Neural progenitor cell (in vitro differentiated cells): Measurements from ENCODE around the gene AANAT. TPM values are rescaled to one million over a fixed set of nuclear protein-coding genes. Genes with fewer than 3 reads are reported as not detected.
A peak's percentile ranks its signal among the peaks of the same experiment; 100 is the strongest.

Source experiments
- DNase-seq: peaks from one replicate; pipeline ENCODE4 v3.0.0-alpha.2; 2016; ENCODE audit warnings: low spot score
- H2AFZ ChIP-seq: fragments of 200-600 bp; sonication (generic); replicated peaks from 2 replicates; pipeline ENCODE4 v1.6.1; 2016; ENCODE audit warnings: antibody characterized with exemption
- H3F3A ChIP-seq: fragments of 200-600 bp; sonication (generic); 2 replicates; pipeline ENCODE4 v1.6.1; 2016; ENCODE audit warnings: antibody characterized with exemption, low read depth
- H3K27ac ChIP-seq: fragments of 200-600 bp; sonication (generic); 2 replicates; pipeline ENCODE4 v1.5.1; 2016; ENCODE audit warnings: mild to moderate bottlenecking
- H3K27me3 ChIP-seq: fragments of 200-600 bp; sonication (generic); 2 replicates; pipeline ENCODE4 v1.6.1; 2016; ENCODE audit warnings: mild to moderate bottlenecking, moderate library complexity
- H3K36me3 ChIP-seq: fragments of 200-600 bp; sonication (generic); 2 replicates; pipeline ENCODE4 v1.5.1; 2016
- H3K4me1 ChIP-seq: fragments of 200-600 bp; sonication (generic); 2 replicates; pipeline ENCODE4 v1.6.1; 2016; ENCODE audit warnings: mixed run types
- H3K4me2 ChIP-seq: fragments of 200-600 bp; sonication (generic); 2 replicates; pipeline ENCODE4 v1.6.1; 2016
- H3K4me3 ChIP-seq: fragments of 200-600 bp; sonication (generic); 2 replicates; pipeline ENCODE4 v1.5.1; 2016
- H3K79me2 ChIP-seq: fragments of 200-600 bp; sonication (generic); 2 replicates; pipeline ENCODE4 v1.6.1; 2016; ENCODE audit warnings: low read depth
- H3K9ac ChIP-seq: fragments of 200-600 bp; sonication (generic); 2 replicates; pipeline ENCODE4 v1.6.1; 2016
- H3K9me3 ChIP-seq: fragments of 200-600 bp; sonication (generic); 2 replicates; pipeline ENCODE4 v1.5.1; 2016; ENCODE audit warnings: low read depth
- H4K20me1 ChIP-seq: fragments of 200-600 bp; sonication (generic); 2 replicates; pipeline ENCODE4 v1.6.1; 2016; ENCODE audit warnings: low read depth
- H3K27ac Mint-ChIP-seq: 3 replicates; pipeline ENCODE4 v1.8.0; 2021; ENCODE audit warnings: mixed read lengths
- H3K27me3 Mint-ChIP-seq: 2 replicates; pipeline ENCODE4 v1.8.0; 2022; ENCODE audit warnings: low read depth, mild to moderate bottlenecking, inconsistent platforms, moderate library complexity, mixed read lengths; ENCODE audit not compliant: insufficient read depth
- H3K36me3 Mint-ChIP-seq: 3 replicates; pipeline ENCODE4 v1.8.0; 2021; ENCODE audit warnings: mixed read lengths
- H3K4me1 Mint-ChIP-seq: 3 replicates; pipeline ENCODE4 v1.8.0; 2021; ENCODE audit warnings: mixed read lengths
- H3K4me3 Mint-ChIP-seq: 3 replicates; pipeline ENCODE4 v1.8.0; 2021; ENCODE audit warnings: mild to moderate bottlenecking, moderate library complexity, mixed read lengths
- H3K9me3 Mint-ChIP-seq: 3 replicates; pipeline ENCODE4 v1.8.0; 2020; ENCODE audit warnings: mixed read lengths
- EZH2 ChIP-seq: fragments of 200-600 bp; sonication (generic); IDR thresholded peaks from 2 replicates; pipeline ENCODE4 v1.6.1; 2017; ENCODE audit warnings: antibody characterized with exemption, mild to moderate bottlenecking, moderate library complexity
- EZH2phosphoT487 ChIP-seq: fragments of 200-600 bp; sonication (generic); IDR thresholded peaks from 2 replicates; pipeline ENCODE4 v1.6.1; 2017; ENCODE audit warnings: antibody characterized with exemption
- total RNA-seq: library from RNA; depleted of rRNA; stranded (reverse); fragments of >200 nt; gene quantifications from 2 replicates; pipeline ENCODE4 v1.2.3, GENCODE V29; 2015; ENCODE audit warnings: low replicate concordance
- TF ChIP-seq, protein P1 (sequence below): fragments of 200-600 bp; sonication (generic); IDR thresholded peaks from 2 replicates; pipeline ENCODE4 v1.5.1; 2017; ENCODE audit warnings: antibody characterized with exemption, mild to moderate bottlenecking

Gene AANAT
- total RNA-seq, 1 donor from 2014 or later, result not detected

DNA sequence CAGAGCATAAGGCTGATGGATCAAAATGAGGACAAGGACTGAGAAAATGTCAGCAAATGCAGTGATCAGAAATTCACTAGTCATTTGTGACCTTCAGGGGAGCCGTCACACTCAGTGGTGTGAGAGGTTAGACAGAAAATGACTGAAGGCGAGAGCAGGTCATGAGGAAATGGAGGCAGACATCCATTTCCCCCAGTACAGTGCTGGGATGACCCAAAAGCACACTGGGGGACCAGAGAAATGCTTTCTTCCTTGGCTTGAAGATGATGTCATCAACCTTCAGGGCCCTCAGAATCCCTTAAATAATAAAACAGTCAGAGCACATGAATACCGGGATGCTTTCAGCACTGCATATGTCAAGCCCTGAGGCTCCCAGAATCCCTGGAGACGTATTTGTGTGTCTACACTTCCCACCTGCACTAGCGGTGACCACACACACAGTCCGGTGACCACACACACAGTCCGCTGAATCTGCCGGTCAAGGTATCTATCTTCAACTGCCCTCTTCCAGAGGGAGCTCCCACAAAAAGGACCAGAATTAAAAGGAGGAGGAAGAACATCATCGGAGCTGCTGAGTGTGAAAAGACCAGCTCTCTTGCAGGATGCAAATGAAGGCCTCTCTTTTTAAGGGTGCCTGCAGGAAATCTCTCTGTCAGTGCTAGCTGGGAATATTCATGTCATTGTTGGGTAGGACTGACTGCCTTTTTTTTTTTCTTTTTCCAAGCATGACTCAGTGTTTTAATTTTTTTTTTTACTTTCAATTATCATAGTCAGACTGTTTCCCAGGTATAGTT, 22.7 kb upstream of the AANAT start:
- Mint-ChIP-seq H3K9me3 (no peaks in the 10 kb centered on the region), H3K27me3 (peaks cover 2% of the 10 kb centered on the region), H3K4me1 (peaks cover 77% of the 10 kb centered on the region), H3K36me3 (peaks cover 5% of the 10 kb centered on the region), H3K4me3 (peak overlapping the region; percentile 61), H3K27ac (no peak overlapping the region)
- TF ChIP-seq, protein P1, sequence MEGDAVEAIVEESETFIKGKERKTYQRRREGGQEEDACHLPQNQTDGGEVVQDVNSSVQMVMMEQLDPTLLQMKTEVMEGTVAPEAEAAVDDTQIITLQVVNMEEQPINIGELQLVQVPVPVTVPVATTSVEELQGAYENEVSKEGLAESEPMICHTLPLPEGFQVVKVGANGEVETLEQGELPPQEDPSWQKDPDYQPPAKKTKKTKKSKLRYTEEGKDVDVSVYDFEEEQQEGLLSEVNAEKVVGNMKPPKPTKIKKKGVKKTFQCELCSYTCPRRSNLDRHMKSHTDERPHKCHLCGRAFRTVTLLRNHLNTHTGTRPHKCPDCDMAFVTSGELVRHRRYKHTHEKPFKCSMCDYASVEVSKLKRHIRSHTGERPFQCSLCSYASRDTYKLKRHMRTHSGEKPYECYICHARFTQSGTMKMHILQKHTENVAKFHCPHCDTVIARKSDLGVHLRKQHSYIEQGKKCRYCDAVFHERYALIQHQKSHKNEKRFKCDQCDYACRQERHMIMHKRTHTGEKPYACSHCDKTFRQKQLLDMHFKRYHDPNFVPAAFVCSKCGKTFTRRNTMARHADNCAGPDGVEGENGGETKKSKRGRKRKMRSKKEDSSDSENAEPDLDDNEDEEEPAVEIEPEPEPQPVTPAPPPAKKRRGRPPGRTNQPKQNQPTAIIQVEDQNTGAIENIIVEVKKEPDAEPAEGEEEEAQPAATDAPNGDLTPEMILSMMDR, result no peak
- TF ChIP-seq EZH2phosphoT487 (no peak), EZH2 (no peak)
- Histone ChIP-seq H3K9ac (no peak overlapping the region), H3K4me3 (no peak overlapping the region), H3K9me3 (no peaks in the 10 kb centered on the region), H3F3A (peaks cover 10% of the 10 kb centered on the region), H3K27ac (no peak overlapping the region), H3K36me3 (no peaks in the 10 kb centered on the region), H3K79me2 (peaks cover 100% of the 10 kb centered on the region), H2AFZ (no peak overlapping the region), H3K4me2 (no peak overlapping the region), H3K27me3 (no peaks in the 10 kb centered on the region), H3K4me1 (peaks cover 27% of the 10 kb centered on the region), H4K20me1 (peaks cover 100% of the 10 kb centered on the region)
- no peak for DNase-seq

DNA sequence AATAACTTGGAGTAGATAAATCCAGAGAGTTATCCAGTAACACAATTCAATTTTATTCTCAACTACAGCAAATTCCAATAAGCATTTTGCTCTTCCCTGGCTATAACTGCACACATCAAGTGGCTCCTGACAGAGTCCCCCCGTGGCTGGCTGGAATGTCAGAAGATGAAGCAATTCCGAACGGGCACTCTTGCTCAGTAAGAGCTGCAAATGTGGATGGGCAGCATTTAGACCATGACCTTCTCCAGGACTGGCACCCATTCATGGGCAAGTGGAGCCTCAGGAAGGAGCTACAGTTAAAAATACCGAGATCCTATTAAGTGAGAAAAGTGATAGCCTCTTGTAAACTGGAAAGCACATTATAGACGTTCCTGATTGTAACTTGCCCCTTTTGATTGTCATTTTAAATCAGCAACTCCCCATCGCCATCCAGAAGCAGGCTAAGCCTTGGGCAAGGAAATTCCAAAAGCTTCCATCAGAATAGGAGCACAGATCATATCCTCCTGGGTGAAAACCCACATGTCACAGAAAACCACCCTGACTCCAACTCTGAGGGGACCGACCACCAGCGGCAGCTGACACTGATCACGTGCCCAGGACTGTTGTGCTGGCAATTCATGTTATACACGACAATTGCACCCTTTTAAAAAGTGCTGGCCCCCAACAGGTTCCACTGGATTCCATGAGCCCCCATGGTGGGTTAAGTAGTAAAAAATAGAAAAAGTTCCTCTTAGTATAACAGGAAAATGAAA, 21.5 kb upstream of the AANAT start:
- peak overlapping the region; percentile 44 for H3K4me3 Mint-ChIP-seq
- Histone ChIP-seq H3K27me3 (no peaks in the 10 kb centered on the region), H3K27ac (no peak overlapping the region), H3F3A (peaks cover 10% of the 10 kb centered on the region), H2AFZ (no peak overlapping the region), H3K36me3 (no peaks in the 10 kb centered on the region), H3K9ac (no peak overlapping the region), H3K4me3 (no peak overlapping the region), H3K4me1 (peaks cover 30% of the 10 kb centered on the region), H4K20me1 (peaks cover 100% of the 10 kb centered on the region), H3K9me3 (no peaks in the 10 kb centered on the region), H3K79me2 (peaks cover 100% of the 10 kb centered on the region), H3K4me2 (no peak overlapping the region)
- peaks cover 6% of the 10 kb centered on the region for H3K27me3 Mint-ChIP-seq
- H3K9me3 Mint-ChIP-seq, result no peaks in the 10 kb centered on the region
- no peak overlapping the region for H3K27ac Mint-ChIP-seq
- H3K4me1 Mint-ChIP-seq, result peaks cover 86% of the 10 kb centered on the region
- no peak for DNase-seq
- peaks cover 9% of the 10 kb centered on the region for H3K36me3 Mint-ChIP-seq
- TF ChIP-seq EZH2, result no peak
- no peak for TF ChIP-seq EZH2phosphoT487
- TF ChIP-seq, protein P1, result no peak

DNA sequence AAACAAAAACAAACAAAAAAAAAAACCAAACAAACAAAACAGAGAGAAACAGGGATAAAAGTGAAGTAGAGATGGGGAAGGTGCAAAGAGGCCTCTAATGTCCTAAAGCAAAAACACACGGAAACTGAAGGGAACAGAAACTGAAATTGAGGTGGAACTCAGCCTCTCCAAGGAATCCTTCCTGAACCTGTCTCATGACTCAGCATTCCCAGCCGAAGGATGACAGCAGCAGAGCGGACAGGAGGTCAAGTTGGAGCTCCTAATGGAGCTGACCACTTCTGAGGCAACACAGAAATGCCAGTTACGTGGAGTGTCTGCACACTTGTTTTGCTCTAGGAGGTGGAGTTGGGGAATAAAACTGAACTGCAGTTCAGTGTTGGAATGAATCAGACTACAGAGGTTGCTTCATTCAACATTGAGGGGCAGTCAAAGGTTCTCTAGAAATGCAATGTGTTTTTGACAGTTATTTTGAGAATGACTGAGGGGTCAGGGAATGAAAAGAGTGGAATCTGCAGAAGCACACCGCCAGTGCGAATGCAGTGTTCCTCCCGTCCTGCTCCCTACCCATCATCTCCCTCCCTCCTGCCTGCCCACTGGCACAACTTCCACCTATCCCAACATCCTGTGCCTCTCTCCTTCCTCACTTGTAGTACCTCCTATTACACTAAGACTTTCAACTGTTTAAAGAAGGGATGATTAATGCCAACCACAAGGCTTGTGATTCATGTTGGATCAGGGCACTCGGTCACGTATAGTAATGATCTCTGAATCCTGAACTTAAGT, 20.8 kb upstream of the AANAT start:
- Histone ChIP-seq H3F3A (peaks cover 11% of the 10 kb centered on the region), H3K4me1 (peaks cover 30% of the 10 kb centered on the region), H3K9me3 (no peaks in the 10 kb centered on the region), H2AFZ (no peak overlapping the region), H4K20me1 (peaks cover 100% of the 10 kb centered on the region), H3K79me2 (peaks cover 100% of the 10 kb centered on the region), H3K4me3 (no peak overlapping the region), H3K4me2 (no peak overlapping the region), H3K27ac (no peak overlapping the region), H3K9ac (no peak overlapping the region), H3K36me3 (no peaks in the 10 kb centered on the region), H3K27me3 (no peaks in the 10 kb centered on the region)
- no peaks in the 10 kb centered on the region for H3K9me3 Mint-ChIP-seq
- peaks cover 7% of the 10 kb centered on the region for H3K27me3 Mint-ChIP-seq
- H3K4me1 Mint-ChIP-seq, result peaks cover 86% of the 10 kb centered on the region
- no peak overlapping the region for H3K27ac Mint-ChIP-seq
- DNase-seq, result no peak
- no peak for TF ChIP-seq EZH2phosphoT487
- TF ChIP-seq EZH2, result no peak
- TF ChIP-seq, protein P1, result no peak
- peaks cover 13% of the 10 kb centered on the region for H3K36me3 Mint-ChIP-seq
- H3K4me3 Mint-ChIP-seq, result no peak overlapping the region
